Epithelial cell of esophagus (primary cell): ENCODE data around the gene FRAS1.
"Not testable (repeated sequence)": the region's sequence is repeated elsewhere in the genome, so short reads cannot be mapped to it uniquely, and the experiment has no call there.

Experiments
- DNase-seq: peaks from one replicate; pipeline ENCODE4 v3.0.0; 2010; ENCODE audit warnings: low read depth
- H3K4me3 ChIP-seq: 2 replicates; pipeline ENCODE4 v1.5.1; 2011; ENCODE audit warnings: mild to moderate bottlenecking, low read length, control low read depth
- CTCF ChIP-seq: IDR thresholded peaks from 2 replicates; pipeline ENCODE4 v1.5.1; 2011; ENCODE audit warnings: low read depth, mild to moderate bottlenecking, low read length, control low read depth, inconsistent platforms; ENCODE audit not compliant: insufficient read depth; ENCODE audit errors: missing control alignments

FRAS1 gene

DNA sequence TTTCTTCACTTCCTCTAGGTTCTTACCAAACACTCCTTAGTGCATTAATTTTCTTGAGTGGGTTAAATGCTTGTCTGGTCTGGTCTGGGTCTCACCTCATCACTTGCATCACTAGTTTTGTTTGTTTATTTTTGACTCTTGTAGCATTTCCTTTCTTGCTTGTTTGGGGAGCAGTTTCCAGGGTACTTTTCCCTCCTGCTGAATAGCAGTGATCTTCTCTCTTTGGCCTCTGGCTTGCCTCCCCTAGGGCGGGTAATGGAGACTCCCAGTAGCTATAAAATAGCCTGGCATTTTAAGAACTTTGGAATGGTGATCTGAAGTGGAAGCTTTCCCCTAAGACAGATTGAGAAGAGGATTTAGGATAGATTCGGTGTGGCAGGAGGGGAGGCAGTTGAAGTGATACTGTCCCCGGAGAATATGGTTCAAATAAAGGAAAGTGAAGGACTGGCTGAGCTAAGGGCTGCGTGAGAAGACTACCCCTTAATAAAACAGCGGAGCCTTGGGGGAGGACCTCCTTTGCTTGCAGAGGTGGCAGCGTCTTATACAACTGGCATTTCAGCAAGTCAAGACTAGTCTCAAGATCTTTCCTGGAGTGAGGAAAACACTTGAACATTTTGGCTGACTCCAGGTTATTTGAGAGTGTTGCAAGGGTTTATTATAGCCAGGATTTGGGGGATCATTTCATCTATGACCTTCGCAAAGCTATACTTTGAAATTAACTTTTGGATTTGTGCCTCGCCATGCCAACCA lies 190.6 kb downstream of the FRAS1 start:
- peak; percentile 69 for DNase-seq
- TF ChIP-seq CTCF: no peak
- no peak overlapping the region for H3K4me3 ChIP-seq

GRCh38 chr4:78250500-78250899 lies 193.4 kb downstream of the FRAS1 start:
- DNase-seq: no peak
- no peak for TF ChIP-seq CTCF
- H3K4me3 ChIP-seq: no peak overlapping the region

- not testable (repeated sequence) for H3K4me3 ChIP-seq, DNase-seq
Observed at GRCh38 chr4:78252773-78253172, 195.7 kb downstream of the FRAS1 start.

DNA sequence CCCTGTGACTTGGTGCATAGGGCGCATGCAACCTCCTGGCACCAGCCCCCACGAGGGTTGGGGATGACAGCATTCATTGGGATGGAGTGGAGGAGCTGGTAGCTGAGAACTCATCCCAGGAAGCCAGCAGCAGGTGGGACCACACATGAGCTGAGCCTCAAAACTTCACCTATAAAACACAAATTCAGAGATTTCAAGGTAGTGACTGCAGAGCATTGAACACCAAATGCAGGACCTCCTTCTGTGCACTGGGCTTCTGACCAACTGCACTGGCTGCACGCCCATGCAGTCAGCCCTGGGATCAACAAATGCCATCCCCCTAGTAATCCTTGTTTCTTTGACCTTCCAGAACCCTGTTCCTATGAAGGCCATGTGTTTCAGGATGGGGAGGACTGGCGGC lies 197.8 kb downstream of the FRAS1 start:
- no peak overlapping the region for H3K4me3 ChIP-seq
- DNase-seq: no peak
- no peak for TF ChIP-seq CTCF

- TF ChIP-seq CTCF: no peak
- H3K4me3 ChIP-seq: no peak overlapping the region
- DNase-seq: no peak
Observed at GRCh38 chr4:78265006-78265405, 207.9 kb downstream of the FRAS1 start.

DNA sequence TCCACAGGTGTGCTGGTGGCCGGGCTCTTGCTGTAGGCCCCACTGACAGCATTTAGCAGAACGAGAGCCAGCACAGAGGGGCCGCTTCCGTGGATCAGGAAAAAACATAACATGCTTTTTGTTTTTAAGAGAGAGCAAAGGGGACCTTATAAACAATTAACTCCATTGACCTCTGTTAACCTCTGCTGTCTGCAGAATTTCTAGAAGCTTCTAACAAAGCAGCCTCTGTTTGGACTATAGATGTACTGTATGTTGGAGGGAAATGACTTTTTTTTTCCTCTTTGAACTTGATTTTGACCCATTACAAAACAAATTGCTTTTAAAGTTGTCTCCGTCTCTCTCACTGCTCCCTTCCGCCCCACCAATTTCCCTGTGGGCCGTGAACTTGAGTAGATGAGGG lies 210.7 kb downstream of the FRAS1 start:
- TF ChIP-seq CTCF: no peak
- no peak for DNase-seq
- H3K4me3 ChIP-seq: no peak overlapping the region

DNA sequence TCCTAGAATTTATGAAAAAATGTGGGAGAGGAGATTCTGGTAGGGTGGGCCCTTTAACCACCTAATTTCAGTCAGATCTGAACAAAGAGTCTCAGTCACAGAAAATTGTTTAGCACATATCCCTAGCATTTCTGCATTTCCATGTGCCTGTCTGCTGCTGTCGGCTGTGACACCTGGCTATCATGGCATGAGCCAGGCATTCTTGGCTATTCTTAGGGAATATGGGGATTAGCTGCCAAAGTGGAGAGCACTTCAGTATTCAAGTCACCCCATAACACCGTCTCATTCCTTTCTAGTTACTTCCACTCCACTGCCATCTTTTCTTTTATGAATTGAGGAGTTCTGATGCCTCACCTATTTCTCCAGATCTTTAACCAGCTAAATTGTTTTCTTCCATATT lies 211.5 kb downstream of the FRAS1 start:
- no peak for TF ChIP-seq CTCF
- no peak for DNase-seq

DNA sequence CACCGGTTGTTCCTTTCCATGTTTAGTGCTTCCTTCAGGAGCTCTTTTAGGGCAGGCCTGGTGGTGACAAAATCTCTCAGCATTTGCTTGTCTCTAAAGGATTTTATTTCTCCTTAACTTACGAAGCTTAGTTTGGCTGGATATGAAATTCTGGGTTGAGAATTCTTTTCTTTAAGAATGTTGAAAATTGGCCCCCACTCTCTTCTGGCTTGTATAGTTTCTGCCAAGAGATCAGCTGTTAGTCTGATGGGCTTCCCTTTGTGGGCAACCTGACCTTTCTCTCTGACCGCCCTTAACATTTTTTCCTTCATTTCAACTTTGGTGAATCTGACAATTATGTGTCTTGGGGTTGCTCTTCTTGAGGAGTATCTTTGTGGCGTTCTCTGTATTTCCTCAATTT lies 218.3 kb downstream of the FRAS1 start:
- not testable (repeated sequence) for DNase-seq, H3K4me3 ChIP-seq

More for the DNA sequence above, 211.5 kb downstream of the FRAS1 start:
- no peak overlapping the region for H3K4me3 ChIP-seq
